ENCODE results near the gene FREM3.

The FREM3 gene

GRCh38 chr4:143585548-143585947, 114.9 kb downstream of the FREM3 start:
- DNase-seq (ENCODE audit: low spot score in 2 of 2) = no peak
- no peaks in the 10 kb centered on the region for H3K27me3 Mint-ChIP-seq
- no peak for ATAC-seq (ENCODE audit: low read depth)
- peaks cover 13% of the 10 kb centered on the region for H3K9me3 Mint-ChIP-seq
- no peak overlapping the region for H3K27ac Mint-ChIP-seq
- H3K4me1 Mint-ChIP-seq = no peaks in the 10 kb centered on the region
- H3K4me3 Mint-ChIP-seq = no peak overlapping the region
- peaks cover 3% of the 10 kb centered on the region for H3K36me3 Mint-ChIP-seq

GRCh38 chr4:143581331-143581946, 119.0 kb downstream of the FREM3 start:
- peaks cover 13% of the 10 kb centered on the region for H3K9me3 Mint-ChIP-seq
- H3K36me3 Mint-ChIP-seq = peaks cover 5% of the 10 kb centered on the region
- H3K27ac Mint-ChIP-seq = no peak overlapping the region
- H3K4me1 Mint-ChIP-seq = no peaks in the 10 kb centered on the region
- no peak for ATAC-seq (ENCODE audit: low read depth)
- no peak for DNase-seq (ENCODE audit: low spot score in 2 of 2)
- H3K4me3 Mint-ChIP-seq = no peak overlapping the region
- no peaks in the 10 kb centered on the region for H3K27me3 Mint-ChIP-seq

GRCh38 chr4:143575331-143575730, 125.1 kb downstream of the FREM3 start:
- Mint-ChIP-seq H3K4me1 (no peaks in the 10 kb centered on the region), H3K27ac (no peak overlapping the region), H3K36me3 (peaks cover 15% of the 10 kb centered on the region), H3K4me3 (no peak overlapping the region), H3K9me3 (no peaks in the 10 kb centered on the region), H3K27me3 (no peaks in the 10 kb centered on the region)
- ATAC-seq (ENCODE audit: low read depth) (no peak), DNase-seq (ENCODE audit: low spot score in 2 of 2) (no peak)

GRCh38 chr4:143564472-143564871, 136.0 kb downstream of the FREM3 start:
- Mint-ChIP-seq H3K27ac (no peak overlapping the region), H3K4me3 (no peak overlapping the region), H3K9me3 (no peaks in the 10 kb centered on the region), H3K36me3 (peaks cover 8% of the 10 kb centered on the region), H3K27me3 (no peaks in the 10 kb centered on the region), H3K4me1 (peaks cover 8% of the 10 kb centered on the region)
- DNase-seq (ENCODE audit: low spot score in 2 of 2) (no peak), ATAC-seq (ENCODE audit: low read depth) (no peak)

- H3K27me3 Mint-ChIP-seq = no peaks in the 10 kb centered on the region
- peak; percentile 33 for ATAC-seq (ENCODE audit: low read depth)
Measured at GRCh38 chr4:143559757-143560147, 140.7 kb downstream of the FREM3 start.

GRCh38 chr4:143558823-143559756, 141.4 kb downstream of the FREM3 start:
- Mint-ChIP-seq H3K36me3 (peaks cover 1% of the 10 kb centered on the region), H3K4me1 (peaks cover 21% of the 10 kb centered on the region), H3K9me3 (no peaks in the 10 kb centered on the region), H3K27ac (peak overlapping the region; percentile 95), H3K4me3 (peak overlapping the region; percentile 96), H3K27me3 (no peaks in the 10 kb centered on the region)
- DNase-seq (ENCODE audit: low spot score in 2 of 2) = peak; percentile 57 to 60
- ATAC-seq (ENCODE audit: low read depth) = peak; percentile 81

More at GRCh38 chr4:143559757-143560147, 140.7 kb downstream of the FREM3 start:
- peaks cover 17% of the 10 kb centered on the region for H3K4me1 Mint-ChIP-seq
- no peaks in the 10 kb centered on the region for H3K9me3 Mint-ChIP-seq
- DNase-seq (ENCODE audit: low spot score in 2 of 2) = no peak
- H3K4me3 Mint-ChIP-seq = peak overlapping the region; percentile 96
- H3K36me3 Mint-ChIP-seq = no peaks in the 10 kb centered on the region
- peak overlapping the region; percentile 95 for H3K27ac Mint-ChIP-seq

- Mint-ChIP-seq H3K27me3 (no peaks in the 10 kb centered on the region), H3K4me1 (peaks cover 21% of the 10 kb centered on the region), H3K4me3 (no peak overlapping the region), H3K27ac (no peak overlapping the region), H3K36me3 (peaks cover 1% of the 10 kb centered on the region), H3K9me3 (no peaks in the 10 kb centered on the region)
- ATAC-seq (ENCODE audit: low read depth) = no peak
- no peak for DNase-seq (ENCODE audit: low spot score in 2 of 2)
Measured at GRCh38 chr4:143558286-143558685, 142.2 kb downstream of the FREM3 start.

GRCh38 chr4:143555676-143556075, 144.8 kb downstream of the FREM3 start:
- Mint-ChIP-seq H3K4me1 (peaks cover 17% of the 10 kb centered on the region), H3K27ac (no peak overlapping the region), H3K9me3 (no peaks in the 10 kb centered on the region), H3K36me3 (peaks cover 7% of the 10 kb centered on the region), H3K27me3 (no peaks in the 10 kb centered on the region), H3K4me3 (no peak overlapping the region)
- ATAC-seq (ENCODE audit: low read depth) (no peak), DNase-seq (ENCODE audit: low spot score in 2 of 2) (no peak)

GRCh38 chr4:143554728-143555597, 145.5 kb downstream of the FREM3 start:
- Mint-ChIP-seq H3K27ac (peak overlapping the region; percentile 85), H3K9me3 (no peaks in the 10 kb centered on the region), H3K4me3 (no peak overlapping the region), H3K4me1 (peaks cover 15% of the 10 kb centered on the region), H3K36me3 (peaks cover 12% of the 10 kb centered on the region), H3K27me3 (no peaks in the 10 kb centered on the region)
- peak; percentile 29 for ATAC-seq (ENCODE audit: low read depth)
- DNase-seq (ENCODE audit: low spot score in 2 of 2) = no peak

- peaks cover 25% of the 10 kb centered on the region for H3K36me3 Mint-ChIP-seq
- H3K27ac Mint-ChIP-seq = no peak overlapping the region
- no peaks in the 10 kb centered on the region for H3K27me3 Mint-ChIP-seq
- H3K4me1 Mint-ChIP-seq = peaks cover 7% of the 10 kb centered on the region
- no peak overlapping the region for H3K4me3 Mint-ChIP-seq
- no peak for ATAC-seq (ENCODE audit: low read depth)
- H3K9me3 Mint-ChIP-seq = no peaks in the 10 kb centered on the region
- DNase-seq (ENCODE audit: low spot score in 2 of 2) = no peak
Measured at GRCh38 chr4:143549928-143550327, 150.5 kb downstream of the FREM3 start.

GRCh38 chr4:143539670-143540023, 160.8 kb downstream of the FREM3 start:
- H3K36me3 Mint-ChIP-seq = peaks cover 45% of the 10 kb centered on the region
- H3K9me3 Mint-ChIP-seq = no peaks in the 10 kb centered on the region
- peaks cover 5% of the 10 kb centered on the region for H3K4me1 Mint-ChIP-seq
- DNase-seq (ENCODE audit: low spot score in 2 of 2) (no peak), ATAC-seq (ENCODE audit: low read depth) (no peak)
- H3K27ac Mint-ChIP-seq = no peak overlapping the region
- no peaks in the 10 kb centered on the region for H3K27me3 Mint-ChIP-seq
- H3K4me3 Mint-ChIP-seq = no peak overlapping the region

GRCh38 chr4:143538979-143539669, 161.4 kb downstream of the FREM3 start:
- H3K27ac Mint-ChIP-seq = peak overlapping the region; percentile 1
- H3K4me1 Mint-ChIP-seq = peaks cover 5% of the 10 kb centered on the region
- no peaks in the 10 kb centered on the region for H3K9me3 Mint-ChIP-seq
- peaks cover 43% of the 10 kb centered on the region for H3K36me3 Mint-ChIP-seq
- H3K4me3 Mint-ChIP-seq = no peak overlapping the region
- ATAC-seq (ENCODE audit: low read depth) = peak; percentile 47
- no peaks in the 10 kb centered on the region for H3K27me3 Mint-ChIP-seq
- no peak for DNase-seq (ENCODE audit: low spot score in 2 of 2)

GRCh38 chr4:143531788-143532491, 168.5 kb downstream of the FREM3 start:
- H3K4me1 Mint-ChIP-seq = peaks cover 4% of the 10 kb centered on the region
- H3K36me3 Mint-ChIP-seq = peaks cover 37% of the 10 kb centered on the region
- ATAC-seq (ENCODE audit: low read depth) = no peak
- H3K27ac Mint-ChIP-seq = peak overlapping the region; percentile 41
- H3K9me3 Mint-ChIP-seq = no peaks in the 10 kb centered on the region
- DNase-seq (ENCODE audit: low spot score in 2 of 2) = no peak
- no peak overlapping the region for H3K4me3 Mint-ChIP-seq
- H3K27me3 Mint-ChIP-seq = no peaks in the 10 kb centered on the region

All from memory B cell (primary cell).